Activated T-cell treated with anti-CD3 and anti-CD28 coated beads, Interleukin-2, amount 50 U/mL, for 4 hours (primary cell): ENCODE measurements around the gene TBC1D4. TPM values are rescaled to one million over a fixed set of nuclear protein-coding genes. Genes with fewer than 3 reads are reported as not detected.

Experiments
- ATAC-seq, 2 donors: fragments of 200-7000 bp; cut with Tn5 transposase; one replicate each; pipeline ENCODE4 v1.10.0; 2021
- DNase-seq: peaks from one replicate; pipeline ENCODE4 v3.0.0-alpha.2; 2020
- H3K27me3 Mint-ChIP-seq: one replicate; pipeline ENCODE4 v1.8.0; 2021; ENCODE audit warnings: low read depth, mixed read lengths
- H3K36me3 Mint-ChIP-seq: one replicate; pipeline ENCODE4 v1.8.0; 2022; ENCODE audit warnings: mixed read lengths; ENCODE audit not compliant: insufficient read depth
- H3K4me1 Mint-ChIP-seq: one replicate; pipeline ENCODE4 v1.8.0; 2021; ENCODE audit warnings: low read depth, mixed read lengths
- H3K4me3 Mint-ChIP-seq: one replicate; pipeline ENCODE4 v1.8.0; 2021; ENCODE audit warnings: mild to moderate bottlenecking, moderate library complexity, mixed read lengths
- H3K9me3 Mint-ChIP-seq: one replicate; pipeline ENCODE4 v1.8.0; 2021; ENCODE audit warnings: mixed read lengths
- total RNA-seq, 3 donors: library from RNA; stranded (reverse); gene quantifications; one replicate each; pipeline ENCODE4 v1.2.1, GENCODE V29; 2021

TBC1D4 gene
- total RNA-seq, 3 donors from 2014 or later, result 25.1 to 35.1 (median 30.0) TPM

DNA sequence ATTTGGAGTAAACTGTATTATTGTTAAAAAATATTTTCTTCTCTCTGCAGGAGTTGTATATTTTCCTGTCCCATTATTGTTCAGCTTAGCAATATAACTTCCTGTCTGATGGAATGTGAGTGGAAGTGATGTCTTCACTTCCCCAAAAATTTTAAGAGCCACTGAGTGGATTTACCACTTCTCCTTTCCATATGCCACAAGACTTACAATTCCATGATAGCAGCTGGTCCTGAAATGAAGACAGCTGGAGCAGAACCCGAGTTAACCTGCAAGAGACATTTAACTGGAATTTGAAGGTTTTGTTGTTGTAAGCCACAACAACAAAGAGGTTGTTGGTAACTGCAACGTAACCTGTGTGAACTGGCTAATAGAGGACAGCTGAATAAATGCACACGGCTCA is 23.4 kb upstream of the TBC1D4 start:
- Mint-ChIP-seq H3K36me3 (no peaks in the 10 kb centered on the region), H3K4me1 (no peaks in the 10 kb centered on the region), H3K9me3 (no peaks in the 10 kb centered on the region), H3K27me3 (no peaks in the 10 kb centered on the region), H3K4me3 (no peak overlapping the region)
- DNase-seq (no peak), ATAC-seq (no peak)

DNA sequence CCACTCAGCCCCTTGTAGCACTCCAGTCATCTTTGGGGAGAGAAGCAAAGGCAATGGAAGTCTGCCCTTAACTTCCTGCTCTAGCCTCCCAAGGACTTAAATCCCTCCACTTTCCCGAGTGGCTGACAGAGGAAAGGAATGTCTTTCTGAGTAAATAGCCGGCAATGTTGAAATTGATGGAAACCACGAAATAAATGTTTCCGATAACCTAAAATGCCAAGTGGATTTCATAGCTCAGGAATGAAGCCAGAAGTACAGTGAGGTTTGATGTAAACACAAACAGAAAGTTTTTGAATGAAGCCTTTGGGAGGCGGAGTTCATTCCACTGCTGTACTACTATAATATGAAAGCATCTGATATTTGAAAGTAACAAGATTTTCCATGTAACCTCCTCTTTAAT is 14.0 kb upstream of the TBC1D4 start:
- DNase-seq (no peak), ATAC-seq (no peak)
- Mint-ChIP-seq H3K36me3 (no peaks in the 10 kb centered on the region), H3K9me3 (no peaks in the 10 kb centered on the region), H3K4me3 (no peak overlapping the region), H3K27me3 (peaks cover 9% of the 10 kb centered on the region), H3K4me1 (no peaks in the 10 kb centered on the region)

DNA sequence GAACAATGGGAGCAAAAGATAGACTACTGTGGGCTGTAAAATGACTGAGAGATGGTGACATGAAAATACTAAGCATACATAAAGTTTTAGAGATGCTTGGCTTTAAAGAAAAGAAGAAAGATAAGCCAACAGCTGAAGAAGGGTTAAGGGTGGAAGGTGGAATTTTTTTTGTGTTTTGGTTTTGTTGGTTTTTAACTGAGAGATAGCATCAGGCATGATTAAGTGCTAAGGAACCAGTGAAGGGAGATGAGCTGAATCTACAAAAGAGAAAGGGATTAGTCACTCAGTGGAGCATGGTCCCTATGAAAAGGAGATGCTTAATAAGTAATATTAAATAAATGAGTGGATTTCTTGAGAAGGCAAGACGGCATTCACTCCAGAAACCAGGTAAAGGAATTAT is 12.5 kb upstream of the TBC1D4 start:
- no peaks in the 10 kb centered on the region for H3K36me3 Mint-ChIP-seq
- no peak for DNase-seq
- no peaks in the 10 kb centered on the region for H3K9me3 Mint-ChIP-seq
- H3K27me3 Mint-ChIP-seq, result peaks cover 11% of the 10 kb centered on the region
- no peak overlapping the region for H3K4me3 Mint-ChIP-seq
- no peak for ATAC-seq
- H3K4me1 Mint-ChIP-seq, result no peaks in the 10 kb centered on the region

DNA sequence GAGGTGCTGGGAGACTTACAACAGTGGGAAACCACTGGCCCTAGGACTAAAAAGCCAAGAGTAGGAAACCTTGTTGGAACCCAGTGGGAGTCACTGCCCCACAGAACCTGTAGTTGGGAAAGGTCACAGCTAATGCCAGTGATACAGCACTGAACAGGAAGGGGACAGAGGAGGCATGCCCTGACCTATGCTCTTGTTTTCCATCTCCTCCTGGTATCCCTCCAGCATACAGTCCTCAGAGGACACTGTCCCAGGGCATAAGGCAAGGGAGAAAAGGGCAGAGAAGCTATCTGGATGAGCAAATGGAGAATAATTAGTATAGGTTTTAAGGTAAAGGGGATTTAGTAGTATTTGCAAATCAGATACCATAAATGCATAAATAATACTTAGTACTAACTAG is 11.2 kb upstream of the TBC1D4 start:
- H3K4me1 Mint-ChIP-seq, result no peaks in the 10 kb centered on the region
- ATAC-seq, result no peak
- no peak for DNase-seq
- no peak overlapping the region for H3K4me3 Mint-ChIP-seq
- no peaks in the 10 kb centered on the region for H3K9me3 Mint-ChIP-seq
- no peaks in the 10 kb centered on the region for H3K36me3 Mint-ChIP-seq
- peaks cover 13% of the 10 kb centered on the region for H3K27me3 Mint-ChIP-seq

DNA sequence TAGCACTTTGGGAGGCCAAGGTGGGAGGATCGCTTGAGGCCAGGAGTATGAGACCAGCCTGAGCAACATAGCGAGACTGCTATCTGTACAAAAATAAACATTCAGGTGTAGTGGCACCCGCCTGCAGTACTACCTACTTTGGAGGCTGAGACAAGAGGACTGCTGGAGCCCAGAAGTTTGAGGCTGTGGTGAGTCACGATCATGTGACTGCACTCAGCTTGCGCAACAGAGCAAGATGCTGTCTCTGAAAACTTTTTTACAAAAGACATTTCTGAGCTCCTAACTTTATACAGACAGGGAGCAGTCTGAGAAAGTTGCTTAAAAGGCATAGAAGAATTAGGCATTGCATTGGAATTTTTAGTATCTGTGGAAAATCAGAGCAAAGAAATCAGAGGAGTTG is 10.4 kb upstream of the TBC1D4 start:
- Mint-ChIP-seq H3K9me3 (no peaks in the 10 kb centered on the region), H3K36me3 (no peaks in the 10 kb centered on the region), H3K27me3 (peaks cover 19% of the 10 kb centered on the region), H3K4me1 (no peaks in the 10 kb centered on the region), H3K4me3 (no peak overlapping the region)
- no peak for ATAC-seq
- DNase-seq, result no peak

- Mint-ChIP-seq H3K9me3 (no peaks in the 10 kb centered on the region), H3K4me3 (no peak overlapping the region), H3K4me1 (peaks cover 1% of the 10 kb centered on the region), H3K27me3 (peaks cover 21% of the 10 kb centered on the region), H3K36me3 (no peaks in the 10 kb centered on the region)
- no peak for DNase-seq
- ATAC-seq, result no peak
Measured at GRCh38 chr13:75491376-75491775, 9.4 kb upstream of the TBC1D4 start.

- DNase-seq, result no peak
- H3K4me3 Mint-ChIP-seq, result no peak overlapping the region
- H3K9me3 Mint-ChIP-seq, result no peaks in the 10 kb centered on the region
Measured at GRCh38 chr13:75489502-75490263, 7.7 kb upstream of the TBC1D4 start.

DNA sequence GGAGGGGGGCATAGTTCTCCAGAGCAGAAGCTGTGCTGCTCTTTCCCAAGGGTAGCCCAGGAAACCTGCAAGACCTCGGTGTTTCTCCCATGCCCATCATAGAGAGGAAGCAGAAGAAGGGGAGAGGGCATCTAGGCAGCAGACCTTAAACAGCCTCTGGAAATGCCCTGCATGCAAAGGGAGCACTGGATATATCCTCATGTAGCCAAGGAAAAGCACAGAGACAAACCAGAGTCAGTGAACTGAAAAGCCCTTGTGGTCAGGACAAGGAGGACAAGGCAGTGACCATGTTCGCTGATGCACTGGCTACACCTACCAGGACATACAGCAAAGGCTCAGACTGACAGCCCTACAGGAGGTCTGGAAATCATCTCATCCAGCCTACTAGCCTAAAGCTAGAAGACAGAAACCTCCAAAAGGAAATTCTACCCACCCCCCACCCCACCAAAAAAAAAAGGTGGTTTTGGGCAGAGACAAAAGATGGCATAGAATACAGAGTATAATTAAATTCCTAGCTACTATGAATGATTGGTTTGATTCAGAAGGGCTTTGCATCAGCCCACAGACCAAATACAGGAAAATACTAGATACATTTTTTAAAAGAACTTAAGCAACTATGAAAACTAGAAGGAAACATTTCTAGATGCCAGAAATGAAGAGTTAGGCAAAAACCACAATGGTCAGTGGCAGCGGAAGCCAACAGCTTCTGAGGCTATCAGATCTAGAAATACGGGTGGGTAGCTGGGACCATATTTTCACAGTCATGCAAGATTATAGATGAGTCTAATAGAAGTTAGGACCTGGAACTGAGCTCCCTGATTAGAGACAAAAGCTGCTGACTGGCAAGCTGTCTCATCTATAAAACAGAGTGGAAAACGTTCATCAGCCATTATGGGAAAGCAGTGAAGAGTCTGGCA is 4.4 kb upstream of the TBC1D4 start:
- Mint-ChIP-seq H3K36me3 (no peaks in the 10 kb centered on the region), H3K4me1 (peaks cover 15% of the 10 kb centered on the region), H3K9me3 (no peaks in the 10 kb centered on the region), H3K4me3 (no peak overlapping the region), H3K27me3 (peaks cover 48% of the 10 kb centered on the region)
- no peak for DNase-seq
- no peak for ATAC-seq

More at GRCh38 chr13:75489502-75490263, 7.7 kb upstream of the TBC1D4 start:
- H3K27me3 Mint-ChIP-seq, result peaks cover 35% of the 10 kb centered on the region
- peak in 1 of 2 donors; percentile 48 for ATAC-seq
- H3K4me1 Mint-ChIP-seq, result peaks cover 9% of the 10 kb centered on the region
- no peaks in the 10 kb centered on the region for H3K36me3 Mint-ChIP-seq

- peaks cover 18% of the 10 kb centered on the region for H3K4me1 Mint-ChIP-seq
- H3K9me3 Mint-ChIP-seq, result no peaks in the 10 kb centered on the region
- ATAC-seq (no peak), DNase-seq (no peak)
- peaks cover 53% of the 10 kb centered on the region for H3K27me3 Mint-ChIP-seq
- H3K36me3 Mint-ChIP-seq, result no peaks in the 10 kb centered on the region
- H3K4me3 Mint-ChIP-seq, result no peak overlapping the region
Measured at GRCh38 chr13:75485286-75486062, 3.5 kb upstream of the TBC1D4 start.

DNA sequence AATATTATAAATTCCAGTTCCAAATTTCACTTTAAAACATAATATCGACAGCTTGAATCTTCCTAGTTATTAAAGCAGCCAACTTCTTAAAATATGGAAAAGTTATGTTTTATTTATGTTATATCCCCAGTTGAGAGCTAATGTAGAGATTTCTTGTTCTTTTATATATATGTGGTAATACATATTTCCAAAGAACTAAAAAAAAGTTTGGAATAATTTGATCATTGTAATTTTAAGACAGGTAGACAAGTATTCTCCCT is 781 bp upstream of the TBC1D4 start:
- DNase-seq (no peak), ATAC-seq (no peak)
- peaks cover 19% of the 10 kb centered on the region for H3K4me1 Mint-ChIP-seq
- H3K9me3 Mint-ChIP-seq, result no peaks in the 10 kb centered on the region
- peaks cover 66% of the 10 kb centered on the region for H3K27me3 Mint-ChIP-seq
- peak overlapping the region; percentile 93 for H3K4me3 Mint-ChIP-seq
- no peaks in the 10 kb centered on the region for H3K36me3 Mint-ChIP-seq

GRCh38 chr13:75481176-75482069 is 546 bp downstream of the TBC1D4 start:
- H3K4me3 Mint-ChIP-seq, result peak overlapping the region; percentile 93
- H3K27me3 Mint-ChIP-seq, result peaks cover 66% of the 10 kb centered on the region
- no peaks in the 10 kb centered on the region for H3K36me3 Mint-ChIP-seq
- H3K4me1 Mint-ChIP-seq, result peaks cover 18% of the 10 kb centered on the region
- DNase-seq (no peak), ATAC-seq (peak; percentile 53 to 61)
- H3K9me3 Mint-ChIP-seq, result no peaks in the 10 kb centered on the region

DNA sequence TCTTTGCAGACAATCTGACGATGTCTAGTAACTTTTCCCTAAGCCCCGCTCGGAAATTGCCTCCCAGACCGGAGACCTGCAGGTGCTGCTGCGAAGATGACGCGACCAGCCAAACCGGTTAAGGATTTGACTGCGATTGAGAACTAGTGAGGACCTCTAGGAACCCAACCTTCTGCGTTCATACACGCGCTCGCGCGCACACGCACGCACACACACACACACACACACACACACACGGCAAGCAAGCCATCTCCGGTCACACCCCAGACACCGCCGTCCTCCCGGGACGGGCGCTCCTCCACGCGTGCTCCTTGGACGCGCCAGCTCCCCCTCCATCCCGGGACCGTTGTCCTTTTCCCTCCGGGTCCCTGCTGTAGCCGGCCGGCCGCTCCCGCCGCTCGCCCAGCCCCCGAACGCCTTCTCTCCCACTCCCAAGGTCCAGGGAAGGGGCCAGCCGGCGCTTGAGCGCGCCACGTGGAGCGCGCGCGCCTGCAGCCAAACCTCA is 1.2 kb downstream of the TBC1D4 start:
- Mint-ChIP-seq H3K9me3 (no peaks in the 10 kb centered on the region), H3K27me3 (peaks cover 64% of the 10 kb centered on the region), H3K4me1 (peaks cover 15% of the 10 kb centered on the region), H3K36me3 (no peaks in the 10 kb centered on the region), H3K4me3 (peak overlapping the region; percentile 79)
- DNase-seq (peak; percentile 5), ATAC-seq (peak in 1 of 2 donors; percentile 8)

DNA sequence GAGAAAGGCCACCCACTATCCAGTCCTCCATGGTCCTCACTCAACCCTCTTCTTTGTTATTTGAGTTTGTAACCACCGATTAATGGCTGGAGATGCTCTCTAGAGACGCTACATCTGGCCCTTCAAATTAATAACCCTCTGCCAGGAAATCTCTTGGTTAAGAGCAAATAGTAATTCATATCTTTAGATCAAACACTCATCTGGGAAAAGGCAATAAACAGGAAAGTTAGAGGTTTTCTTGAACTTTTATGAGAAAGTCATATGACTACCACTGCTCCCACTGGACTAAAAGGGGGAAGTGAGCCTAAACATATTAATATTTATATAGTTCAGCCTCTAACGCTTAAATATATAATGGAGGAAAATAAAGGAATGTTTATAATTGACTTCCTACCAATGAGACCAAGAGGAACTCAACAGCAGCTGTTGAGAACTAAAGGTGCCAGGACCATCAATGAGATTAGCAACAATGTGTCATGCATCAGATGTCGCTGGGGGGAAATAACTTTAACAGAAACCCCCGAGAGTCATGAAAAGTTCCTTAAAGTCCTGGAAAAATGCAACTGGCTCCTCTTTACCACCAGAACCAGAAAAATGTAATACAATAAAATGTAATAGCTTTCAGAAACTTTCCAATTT is 2.7 kb downstream of the TBC1D4 start:
- ATAC-seq (no peak), DNase-seq (no peak)
- Mint-ChIP-seq H3K4me1 (peaks cover 10% of the 10 kb centered on the region), H3K27me3 (peaks cover 51% of the 10 kb centered on the region), H3K36me3 (no peaks in the 10 kb centered on the region), H3K9me3 (no peaks in the 10 kb centered on the region), H3K4me3 (no peak overlapping the region)
